HepG2 (cell line): ENCODE data around the gene UNC119B. TPM values are rescaled to one million over a fixed set of nuclear protein-coding genes. Genes with fewer than 3 reads are reported as not detected.
A peak's percentile ranks its signal among the peaks of the same experiment; 100 is the strongest.

ENCODE experiments used
- ARID5B ChIP-seq: IDR thresholded peaks from 2 replicates; pipeline ENCODE4 v1.4.0; 2020; ENCODE audit warnings: mild to moderate bottlenecking, missing genetic modification reagents
- DNMT3B ChIP-seq: conservative IDR thresholded peaks from 2 replicates; pipeline ENCODE4 v1.6.1; 2016; ENCODE audit warnings: missing biosample characterization, control low read depth
- JUND ChIP-seq: sonication (generic); formaldehyde crosslinking; IDR thresholded peaks from 2 replicates; pipeline ENCODE4 v1.8.0; 2022; ENCODE audit warnings: mild to moderate bottlenecking, missing genetic modification reagents
- NR2C2 ChIP-seq: sonication (generic); formaldehyde crosslinking; IDR thresholded peaks from 2 replicates; pipeline ENCODE4 v1.4.0; 2020; ENCODE audit warnings: missing genetic modification reagents, mild to moderate bottlenecking, moderate library complexity, borderline replicate concordance
- RARA ChIP-seq: IDR thresholded peaks from 2 replicates; pipeline ENCODE4 v1.6.1; 2016; ENCODE audit warnings: missing genetic modification reagents, missing compliant biosample characterization
- RFXANK ChIP-seq: IDR thresholded peaks from 2 replicates; pipeline ENCODE4 v1.6.1; 2016
- SIX4 ChIP-seq: sonication (generic); formaldehyde crosslinking; IDR thresholded peaks from 2 replicates; pipeline ENCODE4 v1.4.0; 2020; ENCODE audit warnings: missing genetic modification reagents
- SSRP1 ChIP-seq: IDR thresholded peaks from 2 replicates; pipeline ENCODE4 v1.6.1; 2016; ENCODE audit warnings: control low read depth
- ZBTB40 ChIP-seq, 2 experiments: fragments of 450-650 bp in 1 of 2; sonication (generic) in 1 of 2; formaldehyde crosslinking in 1 of 2; IDR thresholded peaks; 2 replicates each; pipeline versions ENCODE4 v1.6.1 to v1.8.0; 2016 to 2022; ENCODE audit warnings: antibody characterized with exemption in 1 of 2, mild to moderate bottlenecking in 1 of 2, missing genetic modification reagents in 1 of 2
- ZNF337 ChIP-seq: sonication (generic); formaldehyde crosslinking; IDR thresholded peaks from 2 replicates; pipeline ENCODE4 v1.5.1; 2020; ENCODE audit warnings: missing genetic modification reagents, low read depth, mild to moderate bottlenecking, borderline replicate concordance
- ZNF460 ChIP-seq: sonication (generic); formaldehyde crosslinking; IDR thresholded peaks from 2 replicates; pipeline ENCODE4 v1.5.1; 2020; ENCODE audit warnings: missing genetic modification reagents, mild to moderate bottlenecking, borderline replicate concordance
- ZNF713 ChIP-seq: sonication (generic); formaldehyde crosslinking; IDR thresholded peaks from 2 replicates; pipeline ENCODE4 v1.4.0; 2020; ENCODE audit warnings: mild to moderate bottlenecking, missing genetic modification reagents
- ZNF790 ChIP-seq: sonication (generic); formaldehyde crosslinking; IDR thresholded peaks from 2 replicates; pipeline ENCODE4 v1.8.0; 2022; ENCODE audit warnings: missing genetic modification reagents, mild to moderate bottlenecking, borderline replicate concordance
- ZNF878 ChIP-seq: sonication (generic); formaldehyde crosslinking; IDR thresholded peaks from 2 replicates; pipeline ENCODE4 v1.8.1; 2023; ENCODE audit warnings: mild to moderate bottlenecking, missing genetic modification reagents, moderate library complexity
- polyA plus RNA-seq, 8 experiments: library from polyadenylated mRNA; depleted of rRNA in 3 of 8; stranded (reverse) in 7 of 8; unstranded in 1 of 8; fragments of >200 nt; fragmentation: Illumina TruSeq in 4 of 8; extraction: Trizol in 4 of 8; gene quantifications; 2 replicates each; pipeline versions ENCODE4 v1.2.1 to v1.2.3, GENCODE V29; 2011 to 2016; ENCODE audit warnings: low read depth in 4 of 8, missing spikeins in 1 of 8, mixed read lengths in 1 of 8; ENCODE audit not compliant: insufficient read depth in 1 of 8
- total RNA-seq, 5 experiments: library from RNA; depleted of rRNA; stranded (reverse); fragments of >200 nt; fragmentation: Illumina TruSeq; extraction: Trizol; gene quantifications; 2 replicates each; pipeline ENCODE4 v1.2.3, GENCODE V29; 2016; ENCODE audit warnings: low read depth in 1 of 5
- TF ChIP-seq, protein P1 (sequence below): sonication (generic); formaldehyde crosslinking; IDR thresholded peaks from 2 replicates; pipeline ENCODE4 v1.4.0; 2020; ENCODE audit warnings: missing genetic modification reagents
- TF ChIP-seq, protein P2 (sequence below): sonication (generic); formaldehyde crosslinking; IDR thresholded peaks from 2 replicates; pipeline ENCODE4 v1.8.1; 2023; ENCODE audit warnings: missing genetic modification reagents, inconsistent platforms, borderline replicate concordance

The UNC119B gene
- total and polyA plus RNA-seq, 2 of the 13 experiments (the other 11 are each of a cell fraction or from before 2014, with no cell fraction given) = 19.6 to 19.7 TPM

DNA sequence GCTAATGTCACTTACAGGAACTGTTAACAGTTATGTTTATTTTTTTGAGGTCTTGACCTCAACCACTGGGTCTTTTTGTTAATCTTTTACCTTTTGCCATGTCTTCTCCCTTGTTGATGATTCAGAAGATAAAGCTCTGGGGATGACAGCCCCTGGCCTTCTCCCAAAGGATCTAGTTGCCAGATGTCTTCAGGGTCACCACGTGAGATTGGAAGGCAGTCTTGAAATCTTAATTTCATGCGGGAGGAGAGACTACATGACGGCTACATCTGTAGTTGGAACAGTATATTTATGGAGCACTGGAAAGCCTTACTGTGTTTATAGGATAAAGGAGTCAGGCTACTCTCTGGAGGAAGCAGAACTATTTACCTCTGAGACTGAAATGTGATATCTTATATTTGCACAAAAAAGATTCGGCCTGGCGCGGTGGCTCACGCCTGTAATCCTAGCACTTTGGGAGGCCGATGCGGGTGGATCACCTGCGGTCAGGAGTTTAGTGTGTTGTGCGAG, 17.7 kb upstream of the UNC119B start (continued):
- no peak for TF ChIP-seq ZBTB40 (IDR thresholded peaks at IDR 0.05)
- TF ChIP-seq ZBTB40 (CRISPR knock-in tag; IDR thresholded peaks at IDR 0.05) = no peak
- no peak for TF ChIP-seq ZNF878 (CRISPR knock-in tag)
- TF ChIP-seq RFXANK (CRISPR knock-in tag) = no peak
- TF ChIP-seq NR2C2 (CRISPR knock-in tag) = no peak; the same call in 1 of the 2 replicates
- TF ChIP-seq, protein P1, sequence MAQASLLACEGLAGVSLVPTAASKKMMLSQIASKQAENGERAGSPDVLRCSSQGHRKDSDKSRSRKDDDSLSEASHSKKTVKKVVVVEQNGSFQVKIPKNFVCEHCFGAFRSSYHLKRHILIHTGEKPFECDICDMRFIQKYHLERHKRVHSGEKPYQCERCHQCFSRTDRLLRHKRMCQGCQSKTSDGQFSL (CRISPR knock-in tag) = no peak
- no peak for TF ChIP-seq ZNF337
- TF ChIP-seq ARID5B (CRISPR knock-in tag) = peak; percentile 81
- no peak for TF ChIP-seq ZNF713
- no peak for TF ChIP-seq SSRP1 (CRISPR knock-in tag)
- TF ChIP-seq DNMT3B (CRISPR knock-in tag) = no peak
- TF ChIP-seq JUND (CRISPR knock-in tag) = no peak
- peak; percentile 24; the same call in 1 of the 2 replicates for TF ChIP-seq SIX4 (CRISPR knock-in tag)
- peak; percentile 94 for TF ChIP-seq RARA (CRISPR knock-in tag)
- no peak for TF ChIP-seq ZNF790 (CRISPR knock-in tag)
- TF ChIP-seq, protein P2, sequence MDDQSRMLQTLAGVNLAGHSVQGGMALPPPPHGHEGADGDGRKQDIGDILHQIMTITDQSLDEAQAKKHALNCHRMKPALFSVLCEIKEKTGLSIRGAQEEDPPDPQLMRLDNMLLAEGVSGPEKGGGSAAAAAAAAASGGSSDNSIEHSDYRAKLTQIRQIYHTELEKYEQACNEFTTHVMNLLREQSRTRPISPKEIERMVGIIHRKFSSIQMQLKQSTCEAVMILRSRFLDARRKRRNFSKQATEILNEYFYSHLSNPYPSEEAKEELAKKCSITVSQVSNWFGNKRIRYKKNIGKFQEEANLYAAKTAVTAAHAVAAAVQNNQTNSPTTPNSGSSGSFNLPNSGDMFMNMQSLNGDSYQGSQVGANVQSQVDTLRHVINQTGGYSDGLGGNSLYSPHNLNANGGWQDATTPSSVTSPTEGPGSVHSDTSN (CRISPR knock-in tag) = no peak
- peak; percentile 80; the same call in 1 of the 2 replicates for TF ChIP-seq ZNF460 (CRISPR knock-in tag)
